IPS DF 6.9 (cell line): ENCODE results near the gene CDR2.

Experiments
- DNase-seq: peaks from one replicate; pipeline ENCODE4 v3.0.0-alpha.2; 2013; ENCODE audit warnings: low read depth, low spot score
- H3K27ac ChIP-seq: one replicate; pipeline ENCODE4 v1.5.1; 2013; ENCODE audit warnings: low read length, control low read depth
- H3K27me3 ChIP-seq: 2 replicates; pipeline ENCODE4 v1.6.1; 2013; ENCODE audit warnings: mild to moderate bottlenecking, low read length; ENCODE audit not compliant: control insufficient read depth, insufficient read depth
- H3K36me3 ChIP-seq: 2 replicates; pipeline ENCODE4 v1.6.1; 2013; ENCODE audit warnings: low read length; ENCODE audit not compliant: control insufficient read depth, insufficient read depth
- H3K4me1 ChIP-seq: 2 replicates; pipeline ENCODE4 v1.6.1; 2013; ENCODE audit warnings: low read length; ENCODE audit not compliant: control insufficient read depth, insufficient read depth
- H3K4me3 ChIP-seq: 2 replicates; pipeline ENCODE4 v1.5.1; 2013; ENCODE audit warnings: mild to moderate bottlenecking, low read length
- H3K9me3 ChIP-seq: 2 replicates; pipeline ENCODE4 v1.6.1; 2013; ENCODE audit warnings: low read length, inconsistent platforms; ENCODE audit not compliant: control insufficient read depth, insufficient read depth
- WGBS: extraction: QIAGEN DNeasy Blood & Tissue Kit; methylation state at CpG from one replicate; pipeline ENCODE4 v1.1.7; 2013; ENCODE audit warnings: mixed read lengths, missing lambda C conversion rate; ENCODE audit not compliant: insufficient read length, insufficient coverage; 5-methylcytosine and 5-hydroxymethylcytosine counted together

Gene CDR2

GRCh38 chr16:22366371-22366770, 8.0 kb downstream of the CDR2 start:
- H3K4me3 ChIP-seq = no peak overlapping the region
- no peak overlapping the region for H3K27ac ChIP-seq
- H3K4me1 ChIP-seq = peaks cover under 1% of the 10 kb centered on the region
- DNase-seq = no peak
- WGBS = no CpG with 5 or more reads among the region's 2 CpGs
- H3K27me3 ChIP-seq = no peaks in the 10 kb centered on the region
- H3K9me3 ChIP-seq = no peaks in the 10 kb centered on the region
- no peaks in the 10 kb centered on the region for H3K36me3 ChIP-seq

- no peak overlapping the region for H3K27ac ChIP-seq
- H3K4me3 ChIP-seq = no peak overlapping the region
- no peak for DNase-seq
- no peaks in the 10 kb centered on the region for H3K36me3 ChIP-seq
- H3K27me3 ChIP-seq = no peaks in the 10 kb centered on the region
- peaks cover 2% of the 10 kb centered on the region for H3K4me1 ChIP-seq
- no peaks in the 10 kb centered on the region for H3K9me3 ChIP-seq
- WGBS = no CpG with 5 or more reads among the region's 2 CpGs
These were observed 10.2 kb downstream of the CDR2 start for GRCh38 chr16:22364241-22364640.

- H3K9me3 ChIP-seq = no peaks in the 10 kb centered on the region
- no peak overlapping the region for H3K27ac ChIP-seq
- no peak overlapping the region for H3K4me3 ChIP-seq
- no peak for DNase-seq
- no peaks in the 10 kb centered on the region for H3K36me3 ChIP-seq
- no peaks in the 10 kb centered on the region for H3K27me3 ChIP-seq
- no CpG with 5 or more reads among the region's 8 CpGs for WGBS
- H3K4me1 ChIP-seq = peaks cover 2% of the 10 kb centered on the region
These were observed 13.3 kb downstream of the CDR2 start for GRCh38 chr16:22360963-22361659.

GRCh38 chr16:22359679-22360078, 14.7 kb downstream of the CDR2 start:
- Histone ChIP-seq H3K27ac (no peak overlapping the region), H3K27me3 (no peaks in the 10 kb centered on the region), H3K4me1 (peaks cover 2% of the 10 kb centered on the region), H3K36me3 (no peaks in the 10 kb centered on the region), H3K9me3 (no peaks in the 10 kb centered on the region), H3K4me3 (no peak overlapping the region)
- DNase-seq = no peak

GRCh38 chr16:22358000-22358399, 16.4 kb downstream of the CDR2 start:
- Histone ChIP-seq H3K4me1 (peaks cover 5% of the 10 kb centered on the region), H3K27me3 (no peaks in the 10 kb centered on the region), H3K9me3 (no peaks in the 10 kb centered on the region), H3K27ac (no peak overlapping the region), H3K4me3 (no peak overlapping the region), H3K36me3 (no peaks in the 10 kb centered on the region)
- no CpG with 5 or more reads among the region's 1 CpG for WGBS
- no peak for DNase-seq

GRCh38 chr16:22357635-22357971, 16.8 kb downstream of the CDR2 start:
- H3K9me3 ChIP-seq = no peaks in the 10 kb centered on the region
- no peak overlapping the region for H3K27ac ChIP-seq
- no CpG with 5 or more reads among the region's 1 CpG for WGBS
- no peaks in the 10 kb centered on the region for H3K36me3 ChIP-seq
- no peak for DNase-seq
- peaks cover 5% of the 10 kb centered on the region for H3K4me1 ChIP-seq
- no peaks in the 10 kb centered on the region for H3K27me3 ChIP-seq
- H3K4me3 ChIP-seq = no peak overlapping the region

GRCh38 chr16:22356930-22357634, 17.3 kb downstream of the CDR2 start:
- Histone ChIP-seq H3K27me3 (no peaks in the 10 kb centered on the region), H3K36me3 (no peaks in the 10 kb centered on the region), H3K4me1 (peaks cover 5% of the 10 kb centered on the region), H3K9me3 (no peaks in the 10 kb centered on the region), H3K27ac (no peak overlapping the region), H3K4me3 (no peak overlapping the region)
- DNase-seq = no peak
- no CpG with 5 or more reads among the region's 7 CpGs for WGBS

GRCh38 chr16:22355487-22355908, 18.9 kb downstream of the CDR2 start:
- 0 out of 2 replicates have a peak, but pooled peaks cover 3% of the 10 kb centered on the region for H3K4me1 ChIP-seq
- H3K27ac ChIP-seq = no peak overlapping the region
- DNase-seq = no peak
- H3K36me3 ChIP-seq = no peaks in the 10 kb centered on the region
- H3K9me3 ChIP-seq = no peaks in the 10 kb centered on the region
- no peak overlapping the region for H3K4me3 ChIP-seq
- H3K27me3 ChIP-seq = no peaks in the 10 kb centered on the region

- Histone ChIP-seq H3K9me3 (no peaks in the 10 kb centered on the region), H3K27me3 (no peaks in the 10 kb centered on the region), H3K27ac (no peak overlapping the region), H3K4me1 (0 out of 2 replicates have a peak, but pooled peaks cover 3% of the 10 kb centered on the region), H3K36me3 (peaks cover 8% of the 10 kb centered on the region; the same call in 1 of the 2 replicates), H3K4me3 (no peak overlapping the region)
- WGBS = no CpG with 5 or more reads among the region's 5 CpGs
- DNase-seq = no peak
These were observed 20.4 kb downstream of the CDR2 start for GRCh38 chr16:22353933-22354541.

GRCh38 chr16:22353191-22353919, 21.1 kb downstream of the CDR2 start:
- H3K9me3 ChIP-seq = no peaks in the 10 kb centered on the region
- WGBS = no CpG with 5 or more reads among the region's 3 CpGs
- H3K27me3 ChIP-seq = no peaks in the 10 kb centered on the region
- H3K4me3 ChIP-seq = no peak overlapping the region
- H3K36me3 ChIP-seq = peaks cover 8% of the 10 kb centered on the region; the same call in 1 of the 2 replicates
- H3K27ac ChIP-seq = no peak overlapping the region
- H3K4me1 ChIP-seq = 0 out of 2 replicates have a peak, but pooled peaks cover 3% of the 10 kb centered on the region
- DNase-seq = no peak
